OCI-M2 (cell line): Measurements from ENCODE around the gene ACTN2.

ENCODE experiments used
- DNase-seq: peaks from one replicate; lab custom pipeline; 2025; ENCODE audit not compliant: unreplicated experiment; lab: John Stamatoyannopoulos, UW

Gene ACTN2

GRCh38 chr1:236689713-236690569 lies 3.6 kb downstream of the ACTN2 start:
- DNase-seq = no peak

GRCh38 chr1:236691348-236691747 lies 5.0 kb downstream of the ACTN2 start:
- DNase-seq = no peak

GRCh38 chr1:236692128-236692527 lies 5.8 kb downstream of the ACTN2 start:
- no peak for DNase-seq

GRCh38 chr1:236692742-236693141 lies 6.4 kb downstream of the ACTN2 start:
- no peak for DNase-seq

GRCh38 chr1:236699366-236699765 lies 13.1 kb downstream of the ACTN2 start:
- no peak for DNase-seq

GRCh38 chr1:236700903-236701302 lies 14.6 kb downstream of the ACTN2 start:
- no peak for DNase-seq

GRCh38 chr1:236701782-236702181 lies 15.5 kb downstream of the ACTN2 start:
- no peak for DNase-seq

GRCh38 chr1:236702791-236703394 lies 16.6 kb downstream of the ACTN2 start:
- DNase-seq = no peak

- DNase-seq = no peak
Observed at GRCh38 chr1:236705771-236706170, 19.5 kb downstream of the ACTN2 start.

GRCh38 chr1:236706183-236706582 lies 19.9 kb downstream of the ACTN2 start:
- no peak for DNase-seq

GRCh38 chr1:236710328-236710892 lies 24.1 kb downstream of the ACTN2 start:
- DNase-seq = no peak

- no peak for DNase-seq
Observed at GRCh38 chr1:236716160-236716559, 29.9 kb downstream of the ACTN2 start.

GRCh38 chr1:236717811-236718210 lies 31.5 kb downstream of the ACTN2 start:
- no peak for DNase-seq

GRCh38 chr1:236718328-236718727 lies 32.0 kb downstream of the ACTN2 start:
- no peak for DNase-seq

GRCh38 chr1:236720206-236720605 lies 33.9 kb downstream of the ACTN2 start:
- no peak for DNase-seq

- DNase-seq = no peak
Observed at GRCh38 chr1:236720611-236721010, 34.3 kb downstream of the ACTN2 start.

GRCh38 chr1:236724049-236724448 lies 37.8 kb downstream of the ACTN2 start:
- no peak for DNase-seq

GRCh38 chr1:236724506-236724905 lies 38.2 kb downstream of the ACTN2 start:
- no peak for DNase-seq

- DNase-seq = no peak
Observed at GRCh38 chr1:236725668-236726067, 39.4 kb downstream of the ACTN2 start.

GRCh38 chr1:236727521-236727920 lies 41.2 kb downstream of the ACTN2 start:
- no peak for DNase-seq

- DNase-seq = no peak
Observed at GRCh38 chr1:236728752-236729151, 42.5 kb downstream of the ACTN2 start.

- DNase-seq = no peak
Observed at GRCh38 chr1:236733653-236734052, 47.4 kb downstream of the ACTN2 start.
